Peyer's patch (tissue), 4 donors: Measurements from ENCODE around the gene SLC1A1. TPM values are rescaled to one million over a fixed set of nuclear protein-coding genes. Genes with fewer than 3 reads are reported as not detected.

Experiments
- DNase-seq, 3 donors: peaks; one replicate each; pipeline ENCODE4 v3.0.0-alpha.2; 2017 to 2019
- H3K27ac ChIP-seq, 4 donors: fragments of 200-600 bp; sonication (generic); one replicate each; pipeline ENCODE4 v1.5.1; 2016 to 2019
- H3K27me3 ChIP-seq, 2 donors: fragments of 200-600 bp; sonication (generic); one replicate each; pipeline ENCODE4 v1.5.1; 2019
- H3K36me3 ChIP-seq, 3 donors: fragments of 200-600 bp; sonication (generic); one replicate each; pipeline ENCODE4 v1.5.1; 2016 to 2019
- H3K4me1 ChIP-seq, 4 donors: fragments of 200-600 bp; sonication (generic); one replicate each; pipeline ENCODE4 v1.5.1; 2016 to 2019
- H3K4me3 ChIP-seq, 4 donors: fragments of 200-600 bp; sonication (generic); 1 replicate in 3 of 4; 2 replicates in 1 of 4; pipeline ENCODE4 v1.5.1; 2016 to 2019; ENCODE audit warnings: mild to moderate bottlenecking in 1 of 4
- H3K9me3 ChIP-seq, 4 donors: fragments of 200-600 bp; sonication (generic); one replicate each; pipeline ENCODE4 v1.5.1; 2016 to 2019; ENCODE audit warnings: mild to moderate bottlenecking in 1 of 4
- CTCF ChIP-seq, 6 experiments: fragments of 450-650 bp in 4 of 6; fragments of 200-600 bp in 2 of 6; sonication (generic) in 1 of 6; IDR thresholded peaks; one replicate each; pipeline ENCODE4 v1.5.1; 2017 to 2019; ENCODE audit warnings: antibody characterized with exemption in 6 of 6, mild to moderate bottlenecking in 3 of 6, moderate library complexity in 1 of 6
- POLR2A ChIP-seq, 2 donors: fragments of 450-650 bp; IDR thresholded peaks; one replicate each; pipeline ENCODE4 v1.5.1; 2017; ENCODE audit warnings: antibody characterized with exemption in 2 of 2, mild to moderate bottlenecking in 2 of 2, moderate library complexity in 2 of 2
- total RNA-seq, 4 donors: library from RNA; depleted of rRNA; stranded (reverse); fragments of >200 nt; gene quantifications; one replicate each; pipeline ENCODE4 v1.1.0, GENCODE V29; 2016

Gene SLC1A1
- total RNA-seq, 4 donors from 2014 or later = 5.0 to 357 (median 145) TPM

GRCh38 chr9:4547016-4547415 is 56.7 kb downstream of the SLC1A1 start:
- no peaks in the 10 kb centered on the region for H3K9me3 ChIP-seq
- H3K36me3 ChIP-seq = peaks cover 0 to 9% (median 0%) of the 10 kb centered on the region in 3 donors
- no peaks in the 10 kb centered on the region for H3K27me3 ChIP-seq
- H3K4me1 ChIP-seq = no peaks in the 10 kb centered on the region
- DNase-seq = no peak
- TF ChIP-seq POLR2A (IDR thresholded peaks at IDR 0.05) = no peak
- no peak for TF ChIP-seq CTCF (IDR thresholded peaks at IDR 0.05)
- no peak overlapping the region for H3K4me3 ChIP-seq
- H3K27ac ChIP-seq = no peak overlapping the region

- Histone ChIP-seq H3K4me1 (no peaks in the 10 kb centered on the region), H3K27me3 (no peaks in the 10 kb centered on the region), H3K36me3 (peaks cover 0 to 4% (median 0%) of the 10 kb centered on the region in 3 donors), H3K4me3 (no peak overlapping the region), H3K9me3 (no peaks in the 10 kb centered on the region), H3K27ac (peak overlapping the region in 2 of 4 donors; percentile 17 to 30)
- DNase-seq = peak in 2 of 3 donors; percentile 49 to 56
- TF ChIP-seq CTCF (IDR thresholded peaks at IDR 0.05) = peak in 4 of 6 experiments; percentile 5 to 41 (median 26)
- TF ChIP-seq POLR2A (IDR thresholded peaks at IDR 0.05) = no peak
These were observed 58.8 kb downstream of the SLC1A1 start for GRCh38 chr9:4548811-4549725.

GRCh38 chr9:4549751-4550295 is 59.6 kb downstream of the SLC1A1 start:
- H3K36me3 ChIP-seq = peaks cover 0 to under 1% (median 0%) of the 10 kb centered on the region in 3 donors
- no peak overlapping the region for H3K4me3 ChIP-seq
- H3K27ac ChIP-seq = peak overlapping the region in 2 of 4 donors; percentile 17 to 31
- TF ChIP-seq CTCF (IDR thresholded peaks at IDR 0.05) = no peak
- no peak for TF ChIP-seq POLR2A (IDR thresholded peaks at IDR 0.05)
- H3K9me3 ChIP-seq = no peaks in the 10 kb centered on the region
- no peaks in the 10 kb centered on the region for H3K27me3 ChIP-seq
- H3K4me1 ChIP-seq = no peaks in the 10 kb centered on the region
- DNase-seq = no peak

- Histone ChIP-seq H3K9me3 (no peaks in the 10 kb centered on the region), H3K4me3 (no peak overlapping the region), H3K27ac (peak overlapping the region in 1 of 4 donors; percentile 31), H3K4me1 (no peaks in the 10 kb centered on the region), H3K36me3 (no peaks in the 10 kb centered on the region), H3K27me3 (no peaks in the 10 kb centered on the region)
- TF ChIP-seq CTCF (IDR thresholded peaks at IDR 0.05) (no peak), POLR2A (IDR thresholded peaks at IDR 0.05) (no peak)
- no peak for DNase-seq
These were observed 60.7 kb downstream of the SLC1A1 start for GRCh38 chr9:4550777-4551484.

GRCh38 chr9:4553951-4554381 is 63.7 kb downstream of the SLC1A1 start:
- Histone ChIP-seq H3K36me3 (no peaks in the 10 kb centered on the region), H3K27me3 (no peaks in the 10 kb centered on the region), H3K4me1 (no peaks in the 10 kb centered on the region), H3K9me3 (no peaks in the 10 kb centered on the region), H3K4me3 (no peak overlapping the region), H3K27ac (no peak overlapping the region)
- DNase-seq = no peak
- TF ChIP-seq POLR2A (IDR thresholded peaks at IDR 0.05) (no peak), CTCF (IDR thresholded peaks at IDR 0.05) (no peak)
